ENCODE measurements around the gene DPRX. TPM values are rescaled to one million over a fixed set of nuclear protein-coding genes. Genes with fewer than 3 reads are reported as not detected.

Gene DPRX
- total RNA-seq, 1 donor from 2014 or later: not detected

GRCh38 chr19:53652476-53652875 is 20.7 kb downstream of the DPRX start:
- no peak for DNase-seq (ENCODE audit: low read depth)
- TF ChIP-seq, protein P1, sequence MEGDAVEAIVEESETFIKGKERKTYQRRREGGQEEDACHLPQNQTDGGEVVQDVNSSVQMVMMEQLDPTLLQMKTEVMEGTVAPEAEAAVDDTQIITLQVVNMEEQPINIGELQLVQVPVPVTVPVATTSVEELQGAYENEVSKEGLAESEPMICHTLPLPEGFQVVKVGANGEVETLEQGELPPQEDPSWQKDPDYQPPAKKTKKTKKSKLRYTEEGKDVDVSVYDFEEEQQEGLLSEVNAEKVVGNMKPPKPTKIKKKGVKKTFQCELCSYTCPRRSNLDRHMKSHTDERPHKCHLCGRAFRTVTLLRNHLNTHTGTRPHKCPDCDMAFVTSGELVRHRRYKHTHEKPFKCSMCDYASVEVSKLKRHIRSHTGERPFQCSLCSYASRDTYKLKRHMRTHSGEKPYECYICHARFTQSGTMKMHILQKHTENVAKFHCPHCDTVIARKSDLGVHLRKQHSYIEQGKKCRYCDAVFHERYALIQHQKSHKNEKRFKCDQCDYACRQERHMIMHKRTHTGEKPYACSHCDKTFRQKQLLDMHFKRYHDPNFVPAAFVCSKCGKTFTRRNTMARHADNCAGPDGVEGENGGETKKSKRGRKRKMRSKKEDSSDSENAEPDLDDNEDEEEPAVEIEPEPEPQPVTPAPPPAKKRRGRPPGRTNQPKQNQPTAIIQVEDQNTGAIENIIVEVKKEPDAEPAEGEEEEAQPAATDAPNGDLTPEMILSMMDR (conservative IDR thresholded peaks at IDR 0.05; ENCODE audit: low read depth, low read length): no peak
- H3K4me3 ChIP-seq (ENCODE audit: low read depth, low read length): no peak overlapping the region

- TF ChIP-seq, protein P1 (conservative IDR thresholded peaks at IDR 0.05; ENCODE audit: low read depth, low read length): no peak
- no peak overlapping the region for H3K4me3 ChIP-seq (ENCODE audit: low read depth, low read length)
Observed at GRCh38 chr19:53655042-53655665, 23.4 kb downstream of the DPRX start.

GRCh38 chr19:53657330-53657729 is 25.5 kb downstream of the DPRX start:
- TF ChIP-seq, protein P1 (conservative IDR thresholded peaks at IDR 0.05; ENCODE audit: low read depth, low read length): no peak
- DNase-seq (ENCODE audit: low read depth): no peak
- no peak overlapping the region for H3K4me3 ChIP-seq (ENCODE audit: low read depth, low read length)

More at GRCh38 chr19:53655042-53655665, 23.4 kb downstream of the DPRX start:
- no peak for DNase-seq (ENCODE audit: low read depth)

- H3K4me3 ChIP-seq (ENCODE audit: low read depth, low read length): no peak overlapping the region
- no peak for DNase-seq (ENCODE audit: low read depth)
- TF ChIP-seq, protein P1 (conservative IDR thresholded peaks at IDR 0.05; ENCODE audit: low read depth, low read length): no peak
Observed at GRCh38 chr19:53657778-53658177, 26.0 kb downstream of the DPRX start.

DNA sequence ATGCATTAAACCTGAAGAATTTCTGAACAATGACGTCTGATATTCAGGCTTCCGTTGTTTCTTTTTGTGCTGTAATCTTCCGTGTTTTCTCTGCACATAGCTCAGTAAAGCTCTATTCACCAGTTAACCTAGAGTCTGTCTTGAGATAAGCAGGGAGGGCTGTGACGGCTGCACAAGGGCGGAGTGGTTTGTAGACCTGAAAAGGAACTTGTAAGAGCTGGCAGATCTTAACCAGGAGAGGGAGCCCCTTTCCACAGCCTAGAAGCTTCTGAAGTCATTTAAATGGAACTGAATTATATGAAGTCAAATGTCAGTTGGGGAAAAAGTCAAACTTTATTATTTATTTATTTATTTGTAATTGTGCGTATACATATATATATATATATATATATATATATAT is 27.5 kb downstream of the DPRX start:
- H3K4me3 ChIP-seq (ENCODE audit: low read depth, low read length): no peak overlapping the region
- no peak for DNase-seq (ENCODE audit: low read depth)
- TF ChIP-seq, protein P1 (conservative IDR thresholded peaks at IDR 0.05; ENCODE audit: low read depth, low read length): peak; percentile 10

DNA sequence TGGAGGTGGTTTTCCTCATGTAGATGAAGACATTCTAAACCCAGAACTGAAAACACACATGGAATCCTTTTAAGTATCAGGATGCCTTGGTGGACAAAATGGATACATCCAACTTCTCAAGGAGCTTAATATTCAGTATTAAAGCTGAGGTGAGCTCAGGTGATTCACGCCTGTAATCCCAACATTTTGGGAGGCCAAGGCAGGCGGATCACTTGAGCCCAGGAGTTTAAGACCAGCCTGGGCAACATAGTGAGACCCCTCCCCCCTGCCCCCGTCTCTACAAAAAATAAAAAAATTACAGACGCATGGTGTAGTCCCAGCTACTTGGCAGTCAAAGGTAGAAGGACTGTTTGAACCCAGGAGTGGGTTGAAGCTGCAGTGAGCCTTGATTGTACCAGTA is 28.8 kb downstream of the DPRX start:
- no peak overlapping the region for H3K4me3 ChIP-seq (ENCODE audit: low read depth, low read length)
- no peak for DNase-seq (ENCODE audit: low read depth)

More for the DNA sequence above, 28.8 kb downstream of the DPRX start:
- TF ChIP-seq, protein P1 (conservative IDR thresholded peaks at IDR 0.05; ENCODE audit: low read depth, low read length): no peak

Measured in epithelial cell of proximal tubule (primary cell).